PC-9 (cell line): ENCODE data around the gene TATDN3. TPM values are rescaled to one million over a fixed set of nuclear protein-coding genes. Genes with fewer than 3 reads are reported as not detected.
A peak's percentile ranks its signal among the peaks of the same experiment; 100 is the strongest.

Experiments used
- BruUV-seq: library from RNA; stranded (reverse); fragments of 400-500 nt; replicated peaks from 2 replicates; lab custom pipeline; 2021; lab: Mats Ljungman, UMichigan
- CTCF ChIA-PET: fragments of 300-600 bp; sonication (Branson Sonifier 250); formaldehyde crosslinking; loops from one replicate; lab custom pipeline; 2022; ENCODE audit warnings: antibody characterized with exemption; lab: Charles Lee
- POLR2A ChIA-PET: fragments of 300-600 bp; sonication (Branson Sonifier 250); formaldehyde crosslinking; loops from one replicate; lab custom pipeline; 2022; ENCODE audit warnings: antibody characterized with exemption; ENCODE audit not compliant: unreplicated experiment; lab: Charles Lee
- DNase-seq, 2 experiments: peaks; one replicate each; pipeline versions ENCODE4 v3.0.0 to v3.0.0-alpha.2; 2015 to 2022; ENCODE audit warnings: mixed read lengths in 1 of 2
- H2AFZ ChIP-seq: fragments of 200-600 bp; sonication (generic); 2 replicates; pipeline ENCODE4 v1.8.1; 2017; ENCODE audit warnings: antibody characterized with exemption
- H3F3A ChIP-seq: fragments of 200-600 bp; sonication (generic); 2 replicates; pipeline ENCODE4 v1.8.1; 2017; ENCODE audit warnings: antibody characterized with exemption, mild to moderate bottlenecking, low read depth; ENCODE audit not compliant: insufficient read depth
- H3K27ac ChIP-seq: fragments of 200-600 bp; sonication (generic); 2 replicates; pipeline ENCODE4 v1.6.1; 2016; ENCODE audit warnings: mixed run types
- H3K27me3 ChIP-seq: fragments of 200-600 bp; sonication (generic); 2 replicates; pipeline ENCODE4 v1.6.1; 2016; ENCODE audit warnings: low read depth, mixed run types; ENCODE audit not compliant: insufficient read depth
- H3K36me3 ChIP-seq: fragments of 200-600 bp; sonication (generic); 2 replicates; pipeline ENCODE4 v1.6.1; 2016; ENCODE audit warnings: low read depth, mixed run types
- H3K4me1 ChIP-seq: fragments of 200-600 bp; sonication (generic); replicated peaks from 2 replicates; pipeline ENCODE4 v1.6.1; 2016; ENCODE audit warnings: mixed run types; ENCODE audit not compliant: insufficient read depth
- H3K4me2 ChIP-seq: fragments of 200-600 bp; sonication (generic); 2 replicates; pipeline ENCODE4 v1.6.1; 2017; ENCODE audit warnings: mixed run types
- H3K4me3 ChIP-seq: fragments of 200-600 bp; sonication (generic); 2 replicates; pipeline ENCODE4 v1.6.1; 2016; ENCODE audit warnings: mixed run types
- H3K79me2 ChIP-seq: fragments of 200-600 bp; sonication (generic); 2 replicates; pipeline ENCODE4 v1.6.1; 2017; ENCODE audit warnings: low read depth, mixed run types
- H3K9me2 ChIP-seq: fragments of 200-600 bp; sonication (generic); 2 replicates; pipeline ENCODE4 v1.8.1; 2017; ENCODE audit warnings: mild to moderate bottlenecking; ENCODE audit not compliant: insufficient read depth
- H3K9me3 ChIP-seq: fragments of 200-600 bp; sonication (generic); 2 replicates; pipeline ENCODE4 v1.8.1; 2016; ENCODE audit warnings: low read depth; ENCODE audit not compliant: insufficient read depth
- H4K20me1 ChIP-seq: fragments of 200-600 bp; sonication (generic); 2 replicates; pipeline ENCODE4 v1.8.1; 2017; ENCODE audit not compliant: insufficient read depth
- EZH2 ChIP-seq: fragments of 200-600 bp; sonication (generic); IDR thresholded peaks from 2 replicates; pipeline ENCODE4 v1.8.0; 2017; ENCODE audit warnings: antibody characterized with exemption, low read depth
- intact Hi-C: fragments of 100-400 bp; cut with micrococcal nuclease; formaldehyde crosslinking; loops from one replicate; pipeline ENCODE4 v1.10.0; 2022; ENCODE audit not compliant: unreplicated experiment
- total RNA-seq: library from RNA; stranded (reverse); gene quantifications from 2 replicates; pipeline ENCODE4 v1.2.3, GENCODE V29; 2021
- TF ChIP-seq, protein P1 (sequence below): fragments of 200-600 bp; sonication (generic); conservative IDR thresholded peaks from 2 replicates; pipeline ENCODE4 v1.6.1; 2017; ENCODE audit warnings: mixed run types, antibody characterized with exemption, mild to moderate bottlenecking, moderate library complexity

The TATDN3 gene
- total RNA-seq, 1 experiment from 2014 or later = 10.2 TPM

DNA sequence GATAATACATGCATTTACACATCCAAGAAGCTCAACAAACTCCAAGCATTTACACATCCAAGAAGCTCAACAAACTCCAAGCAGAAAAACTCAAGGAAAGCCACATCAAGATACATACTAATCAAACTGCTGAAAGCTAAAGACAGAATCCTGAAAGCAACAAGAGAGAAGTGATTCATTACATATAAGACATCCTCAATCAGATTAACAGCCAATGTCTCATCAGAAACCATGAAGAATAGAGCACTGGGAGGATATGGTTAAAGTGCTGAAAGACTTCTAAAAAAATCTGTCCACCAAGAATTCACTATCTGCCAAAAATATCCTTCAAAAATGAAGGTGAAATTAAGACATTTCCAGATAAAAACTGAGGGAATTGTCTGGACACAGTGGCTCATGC lies 46.4 kb upstream of the TATDN3 start:
- H3K9me2 ChIP-seq = no peaks in the 10 kb centered on the region
- H2AFZ ChIP-seq = no peak overlapping the region
- no peaks in the 10 kb centered on the region for H3K4me1 ChIP-seq
- CTCF ChIA-PET = no interaction called here
- H4K20me1 ChIP-seq = no peaks in the 10 kb centered on the region; the same call in 1 of the 2 replicates
- no peaks in the 10 kb centered on the region for H3F3A ChIP-seq
- H3K36me3 ChIP-seq = no peaks in the 10 kb centered on the region
- intact Hi-C loops = no loop called here
- no peaks in the 10 kb centered on the region for H3K27me3 ChIP-seq
- H3K79me2 ChIP-seq = no peaks in the 10 kb centered on the region
- H3K4me3 ChIP-seq = no peak overlapping the region
- no peak for DNase-seq
- H3K27ac ChIP-seq = no peak overlapping the region
- POLR2A ChIA-PET = no interaction called here
- TF ChIP-seq EZH2 = no peak
- TF ChIP-seq, protein P1, sequence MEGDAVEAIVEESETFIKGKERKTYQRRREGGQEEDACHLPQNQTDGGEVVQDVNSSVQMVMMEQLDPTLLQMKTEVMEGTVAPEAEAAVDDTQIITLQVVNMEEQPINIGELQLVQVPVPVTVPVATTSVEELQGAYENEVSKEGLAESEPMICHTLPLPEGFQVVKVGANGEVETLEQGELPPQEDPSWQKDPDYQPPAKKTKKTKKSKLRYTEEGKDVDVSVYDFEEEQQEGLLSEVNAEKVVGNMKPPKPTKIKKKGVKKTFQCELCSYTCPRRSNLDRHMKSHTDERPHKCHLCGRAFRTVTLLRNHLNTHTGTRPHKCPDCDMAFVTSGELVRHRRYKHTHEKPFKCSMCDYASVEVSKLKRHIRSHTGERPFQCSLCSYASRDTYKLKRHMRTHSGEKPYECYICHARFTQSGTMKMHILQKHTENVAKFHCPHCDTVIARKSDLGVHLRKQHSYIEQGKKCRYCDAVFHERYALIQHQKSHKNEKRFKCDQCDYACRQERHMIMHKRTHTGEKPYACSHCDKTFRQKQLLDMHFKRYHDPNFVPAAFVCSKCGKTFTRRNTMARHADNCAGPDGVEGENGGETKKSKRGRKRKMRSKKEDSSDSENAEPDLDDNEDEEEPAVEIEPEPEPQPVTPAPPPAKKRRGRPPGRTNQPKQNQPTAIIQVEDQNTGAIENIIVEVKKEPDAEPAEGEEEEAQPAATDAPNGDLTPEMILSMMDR = no peak
- H3K9me3 ChIP-seq = peaks cover 5% of the 10 kb centered on the region; the same call in 1 of the 2 replicates
- BruUV-seq = no TSS peak
- no peak overlapping the region for H3K4me2 ChIP-seq

DNA sequence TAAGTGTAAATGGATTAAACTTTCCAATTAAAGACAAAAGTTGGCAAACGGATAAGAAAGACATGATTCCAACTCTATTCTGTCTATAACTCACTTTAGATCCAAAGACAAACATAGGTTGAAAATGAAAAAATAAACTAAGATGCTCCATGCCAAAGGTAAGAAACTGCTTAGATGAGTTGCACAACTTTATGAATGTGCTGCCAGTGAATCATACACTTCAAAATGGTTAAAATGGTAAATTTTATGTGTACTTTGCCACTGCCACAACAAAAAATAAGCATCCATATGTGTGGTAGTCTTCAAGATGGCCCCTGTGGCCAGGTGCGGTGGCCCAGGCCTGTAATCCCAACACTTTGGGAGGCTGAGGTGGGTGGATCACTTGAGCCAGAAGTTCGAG lies 45.1 kb upstream of the TATDN3 start:
- no peaks in the 10 kb centered on the region for H3F3A ChIP-seq
- TF ChIP-seq, protein P1 = no peak
- TF ChIP-seq EZH2 = no peak
- H3K9me3 ChIP-seq = peaks cover 3% of the 10 kb centered on the region; the same call in 1 of the 2 replicates
- no peak overlapping the region for H2AFZ ChIP-seq
- H3K4me1 ChIP-seq = no peaks in the 10 kb centered on the region
- H3K4me3 ChIP-seq = no peak overlapping the region
- no peak for DNase-seq
- no peaks in the 10 kb centered on the region for H3K27me3 ChIP-seq
- no peaks in the 10 kb centered on the region for H3K36me3 ChIP-seq
- H3K4me2 ChIP-seq = no peak overlapping the region
- no peaks in the 10 kb centered on the region for H3K79me2 ChIP-seq
- H4K20me1 ChIP-seq = no peaks in the 10 kb centered on the region; the same call in 1 of the 2 replicates
- no peak overlapping the region for H3K27ac ChIP-seq
- intact Hi-C loops = no loop called here
- BruUV-seq = no TSS peak
- H3K9me2 ChIP-seq = no peaks in the 10 kb centered on the region
- ChIA-PET POLR2A (no interaction called here), CTCF (no interaction called here)

DNA sequence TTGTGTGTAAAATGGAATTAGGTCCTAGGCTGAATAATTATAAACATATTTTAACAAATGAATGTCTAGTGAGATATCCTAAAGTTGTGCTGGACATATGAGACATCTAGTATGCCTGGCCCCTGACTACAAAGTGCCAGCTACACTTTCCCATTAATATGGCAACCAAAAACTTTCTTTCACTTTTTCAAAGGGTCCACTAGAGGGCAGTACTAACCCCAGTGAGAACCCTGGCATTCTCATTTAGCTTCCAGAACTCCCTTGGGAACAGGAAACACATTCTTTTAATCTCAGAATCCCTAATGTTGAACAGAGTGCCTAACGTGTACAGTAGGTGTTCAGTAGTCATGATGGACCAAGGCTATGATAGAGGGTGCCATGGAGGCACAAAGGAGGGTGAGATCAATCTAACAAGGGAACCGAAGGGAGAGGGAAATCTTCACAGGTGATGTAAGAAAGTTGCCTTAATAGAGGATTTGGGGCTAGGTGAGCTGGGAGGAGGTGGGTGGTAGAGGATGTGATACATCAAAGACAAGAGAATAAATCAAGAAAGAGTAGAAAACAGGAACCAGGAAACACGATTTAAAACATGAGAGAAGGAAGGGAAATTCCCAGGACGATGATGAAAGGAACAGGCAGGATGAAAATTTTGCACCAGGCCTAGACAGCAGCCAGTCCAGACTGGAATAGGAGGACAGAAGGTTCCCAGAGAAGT lies 41.7 kb upstream of the TATDN3 start:
- CTCF ChIA-PET = interaction anchor here (0.6 to 1.3 kb wide), 8 partner anchors 32 to 341 kb away, joined by 3 to 5 read pairs (median 4); no protein-coding TSS in a partner anchor
- no peaks in the 10 kb centered on the region for H3K9me2 ChIP-seq
- no peaks in the 10 kb centered on the region for H3K4me1 ChIP-seq
- no peaks in the 10 kb centered on the region; the same call in 1 of the 2 replicates for H3F3A ChIP-seq
- H3K9me3 ChIP-seq = no peaks in the 10 kb centered on the region
- POLR2A ChIA-PET = interaction anchor here (0.7 kb wide), 1 partner anchor 273 kb away, joined by 5 read pairs; no protein-coding TSS in a partner anchor
- H3K27ac ChIP-seq = no peak overlapping the region
- TF ChIP-seq, protein P1 = peak; percentile 84
- no peak for TF ChIP-seq EZH2
- no peaks in the 10 kb centered on the region for H3K79me2 ChIP-seq
- H3K27me3 ChIP-seq = no peaks in the 10 kb centered on the region
- H4K20me1 ChIP-seq = no peaks in the 10 kb centered on the region; the same call in 1 of the 2 replicates
- intact Hi-C loops = loop anchor here (1.0 kb wide), 1 partner anchor 294 kb away; no protein-coding TSS in a partner anchor
- BruUV-seq = no TSS peak
- H3K4me3 ChIP-seq = no peak overlapping the region
- no peak overlapping the region for H2AFZ ChIP-seq
- H3K4me2 ChIP-seq = no peak overlapping the region
- H3K36me3 ChIP-seq = no peaks in the 10 kb centered on the region
- peak; percentile 15 to 40 for DNase-seq
